Activated CD8-positive, alpha-beta T cell treated with anti-CD3 and anti-CD28 coated beads for 36 hours (primary cell): ENCODE results near the gene CHST10. TPM values are rescaled to one million over a fixed set of nuclear protein-coding genes. Genes with fewer than 3 reads are reported as not detected.

Source experiments
- ATAC-seq: fragments of 200-7000 bp; cut with Tn5 transposase; one replicate; pipeline ENCODE4 v1.10.0; 2021; ENCODE audit warnings: mild to moderate bottlenecking, moderate library complexity
- CTCF ChIA-PET: fragments of 350-600 bp; sonication (Branson Sonifier 250); formaldehyde crosslinking; loops from one replicate; lab custom pipeline; 2021; ENCODE audit warnings: antibody characterized with exemption; lab: Charles Lee
- POLR2A ChIA-PET: fragments of 350-600 bp; sonication (Branson Sonifier 250); formaldehyde crosslinking; loops from one replicate; lab custom pipeline; 2021; ENCODE audit warnings: antibody characterized with exemption; lab: Charles Lee
- DNase-seq: peaks from one replicate; pipeline ENCODE4 v3.0.0-alpha.2; 2020
- H3K27ac Mint-ChIP-seq: one replicate; pipeline ENCODE4 v1.8.0; 2021; ENCODE audit warnings: mild to moderate bottlenecking, mixed read lengths
- H3K27me3 Mint-ChIP-seq: one replicate; pipeline ENCODE4 v1.8.0; 2021; ENCODE audit warnings: mixed read lengths
- H3K36me3 Mint-ChIP-seq: one replicate; pipeline ENCODE4 v1.8.0; 2021; ENCODE audit warnings: low read depth, mixed read lengths
- H3K4me1 Mint-ChIP-seq: one replicate; pipeline ENCODE4 v1.8.0; 2021; ENCODE audit warnings: low read depth, mixed read lengths
- H3K4me3 Mint-ChIP-seq: one replicate; pipeline ENCODE4 v1.8.0; 2021; ENCODE audit warnings: mild to moderate bottlenecking, moderate library complexity, mixed read lengths
- H3K9me3 Mint-ChIP-seq: one replicate; pipeline ENCODE4 v1.8.0; 2021; ENCODE audit warnings: mixed read lengths
- CTCF ChIP-seq: fragments of 200-600 bp; IDR thresholded peaks from one replicate; pipeline ENCODE4 v1.8.0; 2022; ENCODE audit warnings: antibody characterized with exemption, mild to moderate bottlenecking
- intact Hi-C: fragments of 100-400 bp; cut with micrococcal nuclease; formaldehyde crosslinking; loops from one replicate; pipeline ENCODE4 v1.10.0; 2022
- total RNA-seq, 2 experiments: library from RNA; stranded (reverse); gene quantifications; one replicate each; pipeline ENCODE4 v1.2.3, GENCODE V29; 2021

CHST10 gene
- total RNA-seq, 2 experiments from 2014 or later = 9.5 to 10.5 TPM

GRCh38 chr2:100394111-100394641, 23.3 kb downstream of the CHST10 start:
- Mint-ChIP-seq H3K27ac (no peak overlapping the region), H3K27me3 (no peaks in the 10 kb centered on the region), H3K4me1 (no peaks in the 10 kb centered on the region), H3K9me3 (no peaks in the 10 kb centered on the region), H3K4me3 (no peak overlapping the region), H3K36me3 (peaks cover 9% of the 10 kb centered on the region)
- ChIA-PET POLR2A (no interaction called here), CTCF (no interaction called here)
- no peak for TF ChIP-seq CTCF
- intact Hi-C loops = no loop called here
- no peak for DNase-seq
- ATAC-seq = no peak

GRCh38 chr2:100393362-100393761, 24.1 kb downstream of the CHST10 start:
- Mint-ChIP-seq H3K27ac (no peak overlapping the region), H3K27me3 (no peaks in the 10 kb centered on the region), H3K4me3 (no peak overlapping the region), H3K36me3 (peaks cover 9% of the 10 kb centered on the region), H3K4me1 (no peaks in the 10 kb centered on the region), H3K9me3 (no peaks in the 10 kb centered on the region)
- no peak for ATAC-seq
- POLR2A ChIA-PET = no interaction called here
- CTCF ChIA-PET = interaction anchor here (1.8 kb wide), 1 partner anchor 12 kb away, joined by 6 read pairs; no protein-coding TSS in a partner anchor
- TF ChIP-seq CTCF = no peak
- no peak for DNase-seq
- intact Hi-C loops = no loop called here

- Mint-ChIP-seq H3K27ac (no peak overlapping the region), H3K27me3 (no peaks in the 10 kb centered on the region), H3K9me3 (no peaks in the 10 kb centered on the region), H3K4me3 (no peak overlapping the region), H3K36me3 (peaks cover 9% of the 10 kb centered on the region), H3K4me1 (no peaks in the 10 kb centered on the region)
- ChIA-PET CTCF (interaction anchor here (1.4 to 1.8 kb wide), 2 partner anchors 12 to 130 kb away, joined by 5 to 6 read pairs; no protein-coding TSS in a partner anchor), POLR2A (no interaction called here)
- intact Hi-C loops = no loop called here
- DNase-seq (no peak), ATAC-seq (no peak)
- no peak for TF ChIP-seq CTCF
Measured at GRCh38 chr2:100392715-100393114, 24.8 kb downstream of the CHST10 start.

- no peaks in the 10 kb centered on the region for H3K9me3 Mint-ChIP-seq
- no peaks in the 10 kb centered on the region for H3K27me3 Mint-ChIP-seq
- DNase-seq (no peak), ATAC-seq (no peak)
- ChIA-PET CTCF (interaction anchor here (1.4 to 3.2 kb wide), 3 partner anchors 11 to 130 kb away, joined by 5 to 27 read pairs (median 6); no protein-coding TSS in a partner anchor), POLR2A (no interaction called here)
- no peaks in the 10 kb centered on the region for H3K4me1 Mint-ChIP-seq
- no peak overlapping the region for H3K27ac Mint-ChIP-seq
- intact Hi-C loops = no loop called here
- no peak overlapping the region for H3K4me3 Mint-ChIP-seq
- peaks cover 9% of the 10 kb centered on the region for H3K36me3 Mint-ChIP-seq
- no peak for TF ChIP-seq CTCF
Measured at GRCh38 chr2:100391735-100392515, 25.5 kb downstream of the CHST10 start.
